GM21381 (cell line): ENCODE results near the gene CYB561.

Experiments used
- ATAC-seq: cut with Tn5 transposase; IDR thresholded peaks from one replicate; pipeline ENCODE4 v1.9.1; 2021; ENCODE audit warnings: mild to moderate bottlenecking, moderate library complexity; ENCODE audit not compliant: unreplicated experiment

The CYB561 gene

GRCh38 chr17:63418540-63418939, 27.6 kb downstream of the CYB561 start:
- no peak for ATAC-seq

- no peak for ATAC-seq
Observed at GRCh38 chr17:63414222-63414621, 31.9 kb downstream of the CYB561 start.

DNA sequence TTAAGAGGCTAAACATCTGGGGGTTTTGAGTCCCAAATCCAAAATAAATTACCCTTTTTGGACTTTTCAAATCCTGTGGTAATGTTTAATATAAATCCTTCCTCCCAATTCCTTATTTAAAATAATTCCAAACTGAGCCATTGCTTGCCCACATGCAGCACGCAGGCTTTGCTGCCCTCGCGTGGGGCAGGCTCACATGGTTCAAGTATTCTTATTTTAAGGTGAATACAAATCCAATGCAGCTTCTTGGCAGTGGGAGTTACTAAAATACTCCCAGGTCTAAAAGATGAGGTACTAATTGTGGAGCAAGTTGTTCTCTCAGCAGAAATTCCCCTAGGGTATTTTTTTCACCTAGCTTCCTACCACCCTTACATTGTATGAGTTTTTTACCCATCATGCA, 33.0 kb downstream of the CYB561 start:
- no peak for ATAC-seq

DNA sequence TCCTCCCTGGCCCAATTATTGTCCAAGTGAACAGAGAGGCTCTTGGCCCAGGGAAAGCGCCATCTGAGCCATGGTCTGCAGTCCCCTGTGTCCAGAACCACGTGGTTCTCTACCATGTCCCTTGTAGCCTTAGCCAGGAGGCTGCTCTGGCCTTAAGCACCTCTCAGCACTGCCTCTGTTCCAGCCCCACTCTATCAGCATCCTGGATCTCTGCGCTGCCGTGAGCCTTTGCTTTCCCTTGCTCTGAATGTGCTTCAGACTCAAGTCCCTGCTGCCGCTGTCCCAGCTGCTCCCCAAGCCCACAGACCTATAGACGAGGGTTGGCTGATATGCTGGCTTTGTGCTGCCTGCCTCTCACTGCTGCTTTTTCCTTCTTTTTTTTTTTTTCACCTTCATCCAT, 33.9 kb downstream of the CYB561 start:
- ATAC-seq, result no peak

- no peak for ATAC-seq
Observed at GRCh38 chr17:63407741-63408330, 38.3 kb downstream of the CYB561 start.

GRCh38 chr17:63406689-63407330, 39.3 kb downstream of the CYB561 start:
- peak; percentile 81 for ATAC-seq

DNA sequence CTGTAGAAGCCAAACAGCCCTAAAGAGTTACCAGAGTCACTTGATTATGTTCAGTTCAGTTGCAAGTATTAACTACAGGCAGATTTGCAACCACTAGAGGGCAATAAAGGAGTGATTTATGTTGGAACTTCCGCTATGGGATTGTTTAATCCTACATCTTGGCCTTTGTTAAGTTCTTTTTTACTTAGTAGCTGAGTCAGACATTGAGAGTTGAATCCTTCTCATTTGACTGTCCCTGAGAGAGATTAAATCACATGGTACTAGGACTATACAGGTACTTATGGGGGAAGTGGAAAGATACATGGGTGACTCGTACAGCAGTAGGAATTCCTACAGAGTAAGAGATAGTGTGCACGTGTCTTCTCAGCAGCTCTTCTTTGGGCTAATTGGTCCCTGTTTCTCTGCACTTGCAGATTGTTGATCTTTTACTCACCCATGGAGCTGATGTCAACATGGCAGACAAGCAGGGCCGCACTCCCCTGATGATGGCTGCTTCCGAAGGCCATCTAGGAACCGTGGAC, 40.3 kb downstream of the CYB561 start:
- no peak for ATAC-seq

- ATAC-seq, result no peak
Observed at GRCh38 chr17:63405020-63405419, 41.1 kb downstream of the CYB561 start.

GRCh38 chr17:63402431-63403212, 43.5 kb downstream of the CYB561 start:
- no peak for ATAC-seq

DNA sequence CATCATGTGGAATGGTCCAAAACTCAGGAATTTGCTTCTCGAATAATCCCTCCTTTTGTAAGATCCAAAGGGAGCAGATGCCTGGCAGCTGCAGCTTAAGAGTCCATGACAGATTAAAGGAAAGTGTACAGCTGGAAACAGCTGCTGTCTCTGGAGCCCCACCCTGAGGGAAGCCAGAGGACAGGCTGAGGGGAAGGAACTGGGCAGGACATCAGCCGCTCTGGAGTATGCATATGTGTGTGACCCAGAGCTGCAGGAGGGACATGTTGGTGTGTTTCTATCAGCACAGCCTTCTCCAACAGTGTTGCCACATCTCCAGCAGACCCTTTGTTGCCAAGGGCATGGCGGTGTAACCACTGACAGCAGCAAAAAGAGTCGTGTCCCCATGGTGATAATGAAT, 46.2 kb downstream of the CYB561 start:
- ATAC-seq, result no peak

DNA sequence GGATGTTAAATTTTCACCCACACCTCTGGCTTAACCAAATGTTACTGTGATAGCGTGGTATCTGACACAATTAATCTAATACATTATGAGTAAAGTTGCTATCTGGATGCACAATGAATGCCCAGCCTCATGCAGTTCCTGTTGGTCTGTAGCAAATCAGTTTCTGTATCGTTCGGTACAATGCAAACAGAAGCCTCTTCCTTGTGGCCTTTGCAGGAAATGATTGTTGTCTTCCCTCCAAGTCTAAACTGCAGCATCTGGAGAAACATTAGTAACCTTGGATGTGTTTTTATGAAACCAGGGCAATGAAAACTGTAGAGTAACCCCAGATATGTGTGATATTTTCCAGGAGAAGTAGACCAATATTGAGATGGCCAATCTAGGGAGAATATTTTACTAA, 46.8 kb downstream of the CYB561 start:
- no peak for ATAC-seq

DNA sequence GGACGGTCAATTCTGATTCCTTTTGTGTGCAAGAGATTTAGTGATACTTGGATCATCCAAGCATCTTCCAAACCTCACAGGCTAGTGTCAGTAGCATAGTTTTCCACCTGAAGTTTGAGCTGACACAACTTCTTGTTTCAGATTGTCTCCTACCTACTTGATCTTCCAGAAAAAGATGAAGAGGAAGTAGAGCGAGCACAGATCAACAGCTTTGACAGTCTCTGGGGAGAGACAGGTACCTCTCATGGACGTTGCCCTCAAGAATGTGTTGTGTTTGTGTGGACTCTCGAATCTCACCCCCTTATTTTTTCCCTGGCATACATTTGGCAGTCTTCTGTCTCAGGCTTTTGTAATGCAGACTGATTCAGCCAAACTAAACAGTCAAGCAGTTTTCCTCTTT, 47.4 kb downstream of the CYB561 start:
- ATAC-seq, result no peak

- ATAC-seq, result no peak
Observed at GRCh38 chr17:63395075-63395805, 50.9 kb downstream of the CYB561 start.

DNA sequence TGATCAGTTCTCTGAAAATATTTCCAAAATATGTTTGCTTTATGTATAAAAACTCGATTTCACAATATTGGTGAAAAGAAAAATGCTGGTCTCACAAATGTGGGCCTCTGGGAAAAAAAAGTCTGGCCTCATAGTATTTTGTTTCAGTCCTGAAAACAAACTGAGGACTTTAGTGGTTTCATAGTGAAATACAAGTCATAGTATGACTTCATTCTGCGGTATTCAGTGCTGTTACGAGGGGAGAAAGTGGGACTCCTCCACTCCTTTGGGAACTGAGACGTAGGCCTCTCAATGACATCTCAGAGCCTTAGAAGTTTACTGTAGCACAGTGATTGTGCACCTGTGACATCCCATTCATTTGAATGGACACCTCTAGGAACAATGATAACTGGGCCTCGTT, 56.0 kb downstream of the CYB561 start:
- no peak for ATAC-seq

DNA sequence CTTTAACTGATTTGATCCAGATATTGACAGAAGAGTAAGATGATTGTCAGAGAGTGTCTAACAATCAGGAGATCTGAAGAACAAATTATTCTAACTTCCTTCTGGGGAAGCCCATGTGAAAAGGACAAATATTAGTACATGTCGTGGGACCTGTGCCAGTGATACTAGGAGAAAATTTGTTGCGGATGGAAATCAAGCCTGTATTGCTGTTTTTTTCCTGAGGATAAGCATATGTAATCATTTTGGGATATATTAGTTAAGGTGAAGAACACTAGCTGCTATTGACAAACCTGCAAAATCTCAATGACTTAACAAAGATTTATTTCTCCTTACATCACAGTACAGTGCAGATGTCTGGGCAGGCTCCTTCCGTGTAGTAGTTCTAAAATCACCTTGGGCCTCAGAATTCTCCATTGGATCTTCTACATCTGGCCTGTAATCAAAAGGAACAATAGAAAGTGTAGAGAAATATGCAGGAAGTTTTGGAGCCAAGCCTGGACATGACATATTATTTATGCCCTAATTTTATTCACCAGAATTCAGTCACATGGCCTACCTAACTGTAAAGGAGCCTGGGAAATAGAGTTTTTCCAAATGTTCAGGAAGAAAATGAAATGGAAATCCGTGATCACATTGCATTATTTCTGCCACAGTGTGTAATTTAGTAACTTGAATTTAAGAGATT, 58.3 kb downstream of the CYB561 start:
- no peak for ATAC-seq

DNA sequence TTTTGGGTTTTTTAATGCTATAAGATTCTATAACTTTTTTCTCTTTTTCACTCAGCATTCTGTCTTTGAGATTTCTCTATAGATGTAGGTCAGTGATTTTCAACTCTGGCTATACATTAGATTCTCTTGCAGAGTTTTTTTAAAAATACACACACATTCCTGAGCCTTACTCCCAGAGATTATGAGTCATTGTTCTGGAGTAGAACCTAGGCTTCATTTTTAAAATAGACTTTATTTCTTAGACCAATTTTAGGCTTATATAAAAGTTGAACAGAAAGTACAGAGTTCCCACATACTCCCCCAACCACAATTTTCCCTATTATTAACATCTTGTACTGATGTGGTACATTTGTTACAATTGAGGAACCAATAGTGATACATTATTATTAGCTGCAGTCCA, 63.3 kb downstream of the CYB561 start:
- ATAC-seq, result no peak
